Stimulated activated CD4-positive, alpha-beta T cell treated with anti-CD3 and anti-CD28 coated beads, Interleukin-12 subunit alpha, Interleukin-12 subunit beta, amount 100 ng/mL, for 4 hours (primary cell): ENCODE results near the gene CCDC182.

Source experiments
- DNase-seq: peaks from one replicate; pipeline ENCODE4 v3.0.0-alpha.2; 2020

The CCDC182 gene

GRCh38 chr17:57697197-57697596, 47.9 kb downstream of the CCDC182 start:
- no peak for DNase-seq

- DNase-seq: no peak
Measured at GRCh38 chr17:57696050-57696449, 49.0 kb downstream of the CCDC182 start.
